ENCODE measurements around the gene MACROD2. TPM values are rescaled to one million over a fixed set of nuclear protein-coding genes. Genes with fewer than 3 reads are reported as not detected.

MACROD2 gene
- total RNA-seq, 1 experiment from 2014 or later, result 1.6 TPM

DNA sequence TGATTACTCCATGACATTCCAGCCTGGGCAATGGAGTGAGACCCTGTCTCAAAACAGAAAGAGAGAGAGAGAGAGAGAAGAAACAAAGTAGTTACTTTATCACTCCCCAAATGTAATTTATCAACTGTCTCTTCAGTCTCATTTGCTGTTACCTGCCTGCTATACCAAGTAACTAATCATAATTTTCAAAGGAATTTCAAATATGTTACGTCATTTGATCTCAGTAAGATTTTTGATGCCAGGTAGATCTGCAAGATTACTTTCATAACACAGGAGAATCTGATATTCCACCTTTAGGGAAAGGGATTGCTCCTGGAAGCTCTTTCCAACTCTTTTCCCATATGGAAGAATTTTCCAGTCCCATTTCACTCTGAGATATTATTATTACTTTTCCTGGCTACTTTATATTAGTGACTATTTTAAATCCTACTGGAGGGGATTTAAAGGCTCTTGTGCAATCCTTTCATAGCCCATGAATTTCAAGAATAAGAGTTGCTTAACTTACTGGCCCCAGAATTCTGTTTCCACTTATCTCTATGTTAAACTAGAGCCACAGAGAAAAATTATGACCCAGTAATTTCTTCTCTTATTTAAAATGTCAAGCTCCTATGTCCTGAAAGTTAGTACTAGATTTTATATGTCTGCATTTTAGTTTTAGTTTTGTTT is 732.3 kb downstream of the MACROD2 start:
- Histone ChIP-seq H3K4me1 (ENCODE audit: insufficient read depth, low read length) (no peaks in the 10 kb centered on the region), H3K9ac (ENCODE audit: extremely low read depth, insufficient read length, low read length) (no peak overlapping the region), H3K79me1 (ENCODE audit: insufficient read depth, low read depth, low read length, poor library complexity, severe bottlenecking) (no peaks in the 10 kb centered on the region), H3K27ac (ENCODE audit: insufficient read length, low read depth, low read length) (no peak overlapping the region), H2BK20ac (ENCODE audit: low read depth, low read length, poor library complexity, severe bottlenecking) (no peak overlapping the region), H2BK15ac (ENCODE audit: low read depth, low read length) (no peak overlapping the region), H4K8ac (replicated peaks; ENCODE audit: insufficient read length, low read depth, low read length) (no peak overlapping the region), H3K27me3 (ENCODE audit: insufficient read depth, low read length) (no peaks in the 10 kb centered on the region), H3K4me2 (ENCODE audit: insufficient read depth, insufficient read length, low read length) (no peak overlapping the region), H4K5ac (ENCODE audit: insufficient read length, low read depth, low read length) (no peak overlapping the region), H4K91ac (ENCODE audit: insufficient read length, low read depth, low read length) (no peak overlapping the region), H3K23me2 (ENCODE audit: insufficient read length, low read depth, low read length, poor library complexity, severe bottlenecking) (no peaks in the 10 kb centered on the region), H2AK5ac (ENCODE audit: insufficient read length, low read length) (no peak overlapping the region), H2BK12ac (ENCODE audit: insufficient read length, low read depth, low read length) (no peak overlapping the region), H2BK5ac (ENCODE audit: insufficient read length, low read length) (no peak overlapping the region), H3K23ac (ENCODE audit: insufficient read length, low read depth, low read length) (no peak overlapping the region), H2BK120ac (ENCODE audit: low read depth, low read length, poor library complexity, severe bottlenecking) (no peak overlapping the region), H3K56ac (ENCODE audit: insufficient read length, low read depth, low read length) (no peak overlapping the region), H3K79me2 (ENCODE audit: insufficient read depth, low read length) (no peaks in the 10 kb centered on the region), H3K14ac (ENCODE audit: insufficient read depth, low read length) (no peak overlapping the region), H4K20me1 (ENCODE audit: control insufficient read depth, insufficient read depth, insufficient read length) (no peaks in the 10 kb centered on the region), H3K9me3 (ENCODE audit: control insufficient read depth, low read depth, low read length) (no peaks in the 10 kb centered on the region), H2AFZ (ENCODE audit: low read length) (no peak overlapping the region), H3K18ac (ENCODE audit: insufficient read length, low read depth, low read length) (no peak overlapping the region), H3T11ph (ENCODE audit: low read length) (no peak overlapping the region), H3K4ac (ENCODE audit: low read depth, low read length) (no peak overlapping the region)
- WGBS (ENCODE audit: extremely low coverage, insufficient read length, low lambda C conversion rate), result no CpG with 5 or more reads among the region's 1 CpG
- DNase-seq, result no peak
- Mint-ChIP-seq H3K27ac (no peak overlapping the region), H3K9me3 (no peaks in the 10 kb centered on the region), H3K4me1 (peaks cover 7 to 10% of the 10 kb centered on the region in 2 experiments; a peak in 3 of 4 replicates), H3K27me3 (ENCODE audit: low read depth) (no peaks in the 10 kb centered on the region; the same call in 1 of the 2 replicates), H3K4me3 (no peak overlapping the region), H3K36me3 (ENCODE audit: insufficient read depth in 1 of 3, low read depth in 3 of 3) (no peaks in the 10 kb centered on the region)
- TF ChIP-seq CTCF (conservative IDR thresholded peaks at IDR 0.05), result no peak

Data from H9 (cell line).